ENCODE results near the gene IGF2. TPM values are rescaled to one million over a fixed set of nuclear protein-coding genes. Genes with fewer than 3 reads are reported as not detected.

IGF2 gene
- total and polyA plus RNA-seq, 2 of the 8 experiments (the other 6 are each of a cell fraction or from before 2014, with no cell fraction given): 0.74 to 1.5 TPM

DNA sequence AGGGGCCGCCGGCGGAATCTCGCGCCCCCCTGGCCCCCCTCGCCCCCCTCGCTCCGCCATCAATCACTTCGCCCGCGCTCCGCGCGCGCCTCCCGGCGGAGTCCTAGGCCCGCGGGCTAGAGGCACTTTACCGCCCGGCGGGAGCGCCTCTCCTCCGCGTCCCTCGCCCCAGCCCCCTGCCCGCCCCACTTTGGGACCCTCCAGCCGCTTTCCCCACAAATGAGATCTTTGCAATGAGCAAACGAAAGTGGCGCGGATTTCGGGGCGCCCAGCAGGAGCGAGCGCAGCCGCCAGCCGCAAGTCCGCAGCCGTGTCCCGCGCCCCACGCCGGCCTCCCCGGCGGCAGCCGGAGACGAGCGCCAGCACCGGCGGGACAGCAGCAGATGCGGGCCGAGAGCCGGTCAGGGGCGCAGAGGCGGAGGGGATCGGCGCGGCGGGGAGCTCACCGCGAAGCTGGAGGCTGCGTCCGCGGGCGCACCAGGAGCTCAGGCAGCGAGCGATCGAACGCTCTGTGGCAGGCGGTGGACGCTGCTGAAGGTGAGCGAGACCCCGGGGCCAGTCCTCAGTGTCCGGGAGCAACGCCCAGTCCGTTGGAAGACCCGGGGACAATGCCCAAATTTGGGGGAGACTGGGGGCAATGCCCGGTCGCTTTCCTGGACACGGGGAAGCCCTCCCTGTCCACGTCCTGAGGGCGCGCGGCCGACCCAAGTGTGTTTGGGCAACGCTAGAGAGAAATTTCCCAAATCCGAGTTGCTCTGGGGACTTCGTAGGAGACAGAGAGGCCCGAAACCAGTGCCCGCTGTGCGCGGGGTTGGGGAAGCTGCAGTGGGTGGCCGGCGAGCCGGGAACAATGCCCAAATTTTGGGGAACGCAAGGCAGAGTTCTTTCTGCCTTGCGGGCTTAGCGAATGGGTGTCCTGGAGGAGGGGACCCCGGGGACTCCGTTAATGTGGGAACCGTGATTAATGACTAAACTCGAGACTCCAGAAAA, 1.5 kb upstream of the IGF2 start:
- H3K79me2 ChIP-seq (ENCODE audit: control insufficient read depth in 1 of 2, insufficient read depth in 2 of 2, low read length in 2 of 2): no peaks in the 10 kb centered on the region
- CTCF ChIA-PET (ENCODE audit: partially characterized antibody): interaction anchor here (0.6 to 12.3 kb wide), 10 partner anchors 11 to 869 kb away, joined by 3 to 170 read pairs (median 3); no protein-coding TSS in a partner anchor
- H3K56ac ChIP-seq (replicated peaks; ENCODE audit: insufficient read length, low read depth, low read length): no peak overlapping the region
- H4K91ac ChIP-seq (replicated peaks; ENCODE audit: insufficient read length, low read length): no peak overlapping the region
- H3K9ac ChIP-seq (replicated peaks in 1 of 4; ENCODE audit: extremely low read depth in 1 of 4, low read depth in 3 of 4, low read length in 3 of 4): no peak overlapping the region
- H3K36me3 ChIP-seq (ENCODE audit: control insufficient read depth in 2 of 4, insufficient read depth in 4 of 4, low read length in 3 of 4): peaks cover 0 to 3% (median 0%) of the 10 kb centered on the region in 4 experiments; a peak in 1 of 8 replicates
- H3K4me1 ChIP-seq (replicated peaks in 1 of 4; ENCODE audit: control insufficient read depth in 3 of 4, insufficient read depth in 4 of 4, low read length in 3 of 4): peaks cover 0 to 11% (median 5%) of the 10 kb centered on the region in 4 experiments; a peak in 6 of 7 replicates
- peaks cover 11% of the 10 kb centered on the region; the same call in 1 of the 2 replicates for H3K23me2 ChIP-seq (ENCODE audit: low read depth, low read length)
- no peak overlapping the region for H4K8ac ChIP-seq (ENCODE audit: extremely low read depth, insufficient read depth, low read length)
- no peak overlapping the region for H3K23ac ChIP-seq (ENCODE audit: insufficient read length)
- H3K4me2 ChIP-seq (ENCODE audit: insufficient read depth in 1 of 2, low read depth in 2 of 2, low read length in 2 of 2): peak overlapping the region; percentile 58 to 66
- H4K5ac ChIP-seq (ENCODE audit: insufficient read length, low read depth, low read length): no peak overlapping the region
- POLR2A ChIA-PET (ENCODE audit: partially characterized antibody): no interaction called here
- 4% methylated on average over 70 of the region's 102 CpGs; no CpG with 5 or more reads in 1 of the 2 experiments for WGBS, 2 experiments (ENCODE audit: extremely low coverage in 1 of 2, insufficient coverage in 1 of 2, insufficient read length in 1 of 2, insufficient replicate concordance in 2 of 2, low coverage in 1 of 2, low lambda C conversion rate in 2 of 2, missing lambda C conversion rate in 1 of 2)
- H3K18ac ChIP-seq (ENCODE audit: extremely low read depth, low read length): no peak overlapping the region
- peak overlapping the region in 3 of 4 experiments; percentile 3 to 48 (median 10); a peak in 3 of 8 replicates for H3K4me3 ChIP-seq (ENCODE audit: extremely low read depth in 1 of 4, insufficient read depth in 2 of 4, low read depth in 3 of 4, low read length in 4 of 4)
- no peak overlapping the region for H2BK15ac ChIP-seq (ENCODE audit: low read length)
- no peak overlapping the region for H3K14ac ChIP-seq (ENCODE audit: insufficient read length)
- no peak overlapping the region for H2BK120ac ChIP-seq (replicated peaks; ENCODE audit: low read depth, low read length)
- no peak overlapping the region for H3K27ac ChIP-seq (ENCODE audit: low read depth, low read length)
- no peak overlapping the region for H3K4ac ChIP-seq (replicated peaks; ENCODE audit: insufficient read length, low read depth, low read length)
- H2AK5ac ChIP-seq (ENCODE audit: low read depth, low read length): no peak overlapping the region
- H2BK5ac ChIP-seq (ENCODE audit: low read depth, low read length): no peak overlapping the region
- DNase-seq (ENCODE audit: low read depth in 1 of 2, low spot score in 2 of 2): no peak
- no peaks in the 10 kb centered on the region for H3K79me1 ChIP-seq (ENCODE audit: low read depth, low read length)
- peaks cover 12 to 18% of the 10 kb centered on the region in 2 experiments for H4K20me1 ChIP-seq (replicated peaks in 1 of 2; ENCODE audit: control insufficient read depth in 1 of 2, insufficient read depth in 2 of 2, low read length in 2 of 2)
- peaks cover 85 to 98% (median 98%) of the 10 kb centered on the region in 4 experiments for H3K27me3 ChIP-seq (replicated peaks in 1 of 4; ENCODE audit: control insufficient read depth in 3 of 4, extremely low read depth in 1 of 4, insufficient read depth in 3 of 4, low read length in 3 of 4)
- H2BK20ac ChIP-seq (ENCODE audit: low read length): no peak overlapping the region
- no peak for FAIRE-seq
- no peak overlapping the region for H2BK12ac ChIP-seq (ENCODE audit: low read depth, low read length)
- no peak overlapping the region for H2AFZ ChIP-seq (ENCODE audit: low read length)
- no peaks in the 10 kb centered on the region for H3K9me3 ChIP-seq (ENCODE audit: insufficient read depth in 2 of 2, low read depth in 1 of 2, low read length in 1 of 2)
- no peak for TF ChIP-seq SP2 (IDR thresholded peaks at IDR 0.05; ENCODE audit: low read length)
- TF ChIP-seq SIRT6 (IDR thresholded peaks at IDR 0.05; ENCODE audit: low read length): no peak
- TF ChIP-seq CTCF (IDR thresholded peaks at IDR 0.05; ENCODE audit: control extremely low read depth in 1 of 3, insufficient read depth in 1 of 3, low read depth in 1 of 3, low read length in 3 of 3): no peak
- TF ChIP-seq CHD2 (IDR thresholded peaks at IDR 0.05; ENCODE audit: low read length): no peak
- TF ChIP-seq JUN (IDR thresholded peaks at IDR 0.05; ENCODE audit: low read depth, low read length): no peak
- peak; percentile 99 for TF ChIP-seq EZH2 (IDR thresholded peaks at IDR 0.05; ENCODE audit: low read depth, low read length, severe bottlenecking)
- TF ChIP-seq RAD21 (IDR thresholded peaks at IDR 0.05 in 1 of 2, conservative IDR thresholded peaks at IDR 0.05 in 1 of 2; ENCODE audit: low read depth in 2 of 2, low read length in 2 of 2): peak in 1 of 2 experiments; percentile 19; a peak in 1 of 4 replicates
- no peak for TF ChIP-seq ASH2L (IDR thresholded peaks at IDR 0.05; ENCODE audit: low read length)

Data from H1 (cell line).